ENCODE data around the gene TXNL4A.

GRCh38 chr18:79937103-79937860 lies 51.1 kb downstream of the TXNL4A start:
- TF ChIP-seq TAF1 (IDR thresholded peaks at IDR 0.05; ENCODE audit: borderline replicate concordance, low read depth, low read length) (no peak), POLR2A (IDR thresholded peaks at IDR 0.05; ENCODE audit: low read depth, low read length) (no peak)
